ENCODE data around the gene EFNB2.

The EFNB2 gene

GRCh38 chr13:106489849-106490568 lies 45.5 kb downstream of the EFNB2 start:
- TF ChIP-seq Cebpa-rat (IDR thresholded peaks at IDR 0.05): no peak
- H3K9me3 ChIP-seq: no peaks in the 10 kb centered on the region
- no peak overlapping the region for H3K4me3 ChIP-seq
- no peak overlapping the region for H3K4me2 ChIP-seq
- H3K4me1 ChIP-seq: peaks cover 47% of the 10 kb centered on the region
- no peaks in the 10 kb centered on the region for H3K27me3 ChIP-seq
- H4K20me1 ChIP-seq: peaks cover 71% of the 10 kb centered on the region
- H3K36me3 ChIP-seq: peaks cover 52% of the 10 kb centered on the region
- H3K27ac ChIP-seq: no peak overlapping the region
- H3K9ac ChIP-seq: no peak overlapping the region

GRCh38 chr13:106488686-106489085 lies 46.8 kb downstream of the EFNB2 start:
- H3K9me3 ChIP-seq: no peaks in the 10 kb centered on the region

GRCh38 chr13:106488076-106488475 lies 47.4 kb downstream of the EFNB2 start:
- Histone ChIP-seq H3K4me2 (no peak overlapping the region), H3K4me1 (peaks cover 27% of the 10 kb centered on the region), H4K20me1 (peaks cover 52% of the 10 kb centered on the region), H3K27me3 (no peaks in the 10 kb centered on the region), H3K27ac (no peak overlapping the region), H3K36me3 (peaks cover 32% of the 10 kb centered on the region), H3K9ac (no peak overlapping the region), H3K4me3 (no peak overlapping the region), H3K9me3 (no peaks in the 10 kb centered on the region)
- TF ChIP-seq Cebpa-rat (IDR thresholded peaks at IDR 0.05): no peak

More at GRCh38 chr13:106488686-106489085, 46.8 kb downstream of the EFNB2 start:
- Histone ChIP-seq H4K20me1 (peaks cover 58% of the 10 kb centered on the region), H3K4me1 (peaks cover 33% of the 10 kb centered on the region), H3K27ac (no peak overlapping the region), H3K9ac (no peak overlapping the region), H3K4me2 (no peak overlapping the region), H3K27me3 (no peaks in the 10 kb centered on the region), H3K36me3 (peaks cover 38% of the 10 kb centered on the region), H3K4me3 (no peak overlapping the region)
- TF ChIP-seq Cebpa-rat (IDR thresholded peaks at IDR 0.05): no peak

- no peak for TF ChIP-seq Cebpa-rat (IDR thresholded peaks at IDR 0.05)
- Histone ChIP-seq H3K4me2 (no peak overlapping the region), H3K27me3 (no peaks in the 10 kb centered on the region), H3K4me3 (no peak overlapping the region), H4K20me1 (peaks cover 42% of the 10 kb centered on the region), H3K9ac (no peak overlapping the region), H3K9me3 (no peaks in the 10 kb centered on the region), H3K4me1 (peaks cover 26% of the 10 kb centered on the region), H3K36me3 (peaks cover 23% of the 10 kb centered on the region), H3K27ac (no peak overlapping the region)
Measured at GRCh38 chr13:106487129-106487528, 48.3 kb downstream of the EFNB2 start.

GRCh38 chr13:106486287-106486686 lies 49.2 kb downstream of the EFNB2 start:
- peaks cover 14% of the 10 kb centered on the region for H3K36me3 ChIP-seq
- no peaks in the 10 kb centered on the region for H3K9me3 ChIP-seq
- peaks cover 34% of the 10 kb centered on the region for H4K20me1 ChIP-seq
- no peak overlapping the region for H3K9ac ChIP-seq
- no peak overlapping the region for H3K27ac ChIP-seq
- H3K4me1 ChIP-seq: peaks cover 21% of the 10 kb centered on the region
- no peak overlapping the region for H3K4me3 ChIP-seq
- H3K27me3 ChIP-seq: no peaks in the 10 kb centered on the region
- TF ChIP-seq Cebpa-rat (IDR thresholded peaks at IDR 0.05): no peak
- H3K4me2 ChIP-seq: no peak overlapping the region

- Histone ChIP-seq H3K4me3 (no peak overlapping the region), H3K9me3 (no peaks in the 10 kb centered on the region), H3K27ac (no peak overlapping the region), H3K4me2 (no peak overlapping the region), H3K9ac (no peak overlapping the region), H4K20me1 (peaks cover 18% of the 10 kb centered on the region), H3K27me3 (no peaks in the 10 kb centered on the region), H3K36me3 (no peaks in the 10 kb centered on the region), H3K4me1 (peaks cover 12% of the 10 kb centered on the region)
- no peak for TF ChIP-seq Cebpa-rat (IDR thresholded peaks at IDR 0.05)
Measured at GRCh38 chr13:106484537-106485193, 50.8 kb downstream of the EFNB2 start.

- Histone ChIP-seq H3K4me2 (no peak overlapping the region), H3K9ac (no peak overlapping the region), H3K27me3 (no peaks in the 10 kb centered on the region), H3K27ac (no peak overlapping the region), H4K20me1 (peaks cover 12% of the 10 kb centered on the region), H3K36me3 (no peaks in the 10 kb centered on the region), H3K4me1 (peaks cover 12% of the 10 kb centered on the region), H3K4me3 (no peak overlapping the region), H3K9me3 (no peaks in the 10 kb centered on the region)
- no peak for TF ChIP-seq Cebpa-rat (IDR thresholded peaks at IDR 0.05)
Measured at GRCh38 chr13:106484084-106484483, 51.4 kb downstream of the EFNB2 start.

GRCh38 chr13:106481919-106482318 lies 53.5 kb downstream of the EFNB2 start:
- H3K9me3 ChIP-seq: 0 out of 2 replicates have a peak, but pooled peaks cover 4% of the 10 kb centered on the region
- TF ChIP-seq Cebpa-rat (IDR thresholded peaks at IDR 0.05): no peak
- peaks cover 12% of the 10 kb centered on the region for H3K4me1 ChIP-seq
- no peaks in the 10 kb centered on the region for H4K20me1 ChIP-seq
- no peak overlapping the region for H3K27ac ChIP-seq
- no peaks in the 10 kb centered on the region for H3K36me3 ChIP-seq
- H3K4me2 ChIP-seq: peak overlapping the region; percentile 8; the same call in 1 of the 2 replicates
- H3K27me3 ChIP-seq: no peaks in the 10 kb centered on the region
- H3K4me3 ChIP-seq: no peak overlapping the region
- H3K9ac ChIP-seq: no peak overlapping the region

- no peak overlapping the region for H3K4me2 ChIP-seq
- no peak overlapping the region for H3K4me3 ChIP-seq
- H4K20me1 ChIP-seq: no peaks in the 10 kb centered on the region
- peaks cover 12% of the 10 kb centered on the region for H3K4me1 ChIP-seq
- H3K36me3 ChIP-seq: no peaks in the 10 kb centered on the region
- H3K9me3 ChIP-seq: 0 out of 2 replicates have a peak, but pooled peaks cover 4% of the 10 kb centered on the region
- H3K9ac ChIP-seq: no peak overlapping the region
- no peak overlapping the region for H3K27ac ChIP-seq
- no peaks in the 10 kb centered on the region for H3K27me3 ChIP-seq
- no peak for TF ChIP-seq Cebpa-rat (IDR thresholded peaks at IDR 0.05)
Measured at GRCh38 chr13:106480351-106480910, 55.0 kb downstream of the EFNB2 start.

GRCh38 chr13:106479929-106480328 lies 55.5 kb downstream of the EFNB2 start:
- no peak for TF ChIP-seq Cebpa-rat (IDR thresholded peaks at IDR 0.05)
- H3K9ac ChIP-seq: no peak overlapping the region
- no peaks in the 10 kb centered on the region for H3K36me3 ChIP-seq
- H3K4me1 ChIP-seq: peaks cover 12% of the 10 kb centered on the region
- no peak overlapping the region for H3K4me2 ChIP-seq
- no peaks in the 10 kb centered on the region for H4K20me1 ChIP-seq
- H3K9me3 ChIP-seq: 0 out of 2 replicates have a peak, but pooled peaks cover 4% of the 10 kb centered on the region
- no peaks in the 10 kb centered on the region for H3K27me3 ChIP-seq
- no peak overlapping the region for H3K27ac ChIP-seq
- H3K4me3 ChIP-seq: no peak overlapping the region

Measured in BLaER1 (cell line).